ENCODE data around the gene AXIN1.

DNA sequence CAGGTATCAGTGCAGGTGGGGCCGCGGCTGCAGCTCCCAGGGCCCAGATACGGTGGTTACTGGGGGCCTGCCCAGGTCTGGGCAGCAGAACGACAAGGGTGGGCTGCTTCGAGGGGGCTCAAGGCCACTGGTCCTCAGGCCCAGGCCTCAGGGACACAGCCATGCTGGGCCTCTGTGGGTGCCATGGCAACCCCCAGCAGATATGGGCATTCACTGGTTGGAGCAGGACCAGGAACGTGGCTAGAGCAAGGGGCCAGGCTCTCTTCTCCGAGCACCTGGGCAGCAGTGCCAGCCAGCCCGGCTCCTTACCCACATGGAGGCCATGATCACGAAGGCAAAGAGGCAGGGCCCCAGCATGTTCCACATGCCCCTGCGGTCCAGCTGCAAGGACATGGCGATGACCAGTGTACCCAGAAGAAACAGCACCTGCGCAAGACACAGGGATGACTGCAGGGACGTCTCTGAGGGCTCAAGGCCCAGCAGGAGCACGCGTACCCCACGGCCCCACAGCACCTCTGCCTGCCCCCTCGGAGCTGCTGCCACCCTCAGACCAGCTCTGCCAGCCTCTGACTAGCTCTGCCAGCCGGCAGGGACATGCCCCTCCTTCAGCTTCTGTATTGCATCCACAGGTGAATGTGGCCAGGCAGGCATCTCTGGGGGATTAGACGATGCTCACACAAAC lies 19.9 kb upstream of the AXIN1 start:
- TF ChIP-seq ZNF274 (IDR thresholded peaks at IDR 0.05; ENCODE audit: borderline replicate concordance, extremely low read depth, low read length) (no peak), POLR2A (IDR thresholded peaks at IDR 0.05; ENCODE audit: control extremely low read depth in 1 of 2, low read depth in 2 of 2, low read length in 2 of 2) (no peak), POLR2AphosphoS5 (IDR thresholded peaks at IDR 0.05; ENCODE audit: low read depth, low read length) (no peak), TAF1 (IDR thresholded peaks at IDR 0.05; ENCODE audit: low read depth, low read length) (no peak), CREB1 (IDR thresholded peaks at IDR 0.05) (no peak), NRF1 (IDR thresholded peaks at IDR 0.05; ENCODE audit: low read depth, low read length) (no peak), TCF12 (IDR thresholded peaks at IDR 0.05; ENCODE audit: low read depth, low read length) (no peak), EP300 (IDR thresholded peaks at IDR 0.05; ENCODE audit: borderline replicate concordance in 1 of 2, low read depth in 2 of 2, low read length in 2 of 2) (no peak), JUN (IDR thresholded peaks at IDR 0.05; ENCODE audit: low read depth, low read length) (no peak), CEBPB (IDR thresholded peaks at IDR 0.05; ENCODE audit: low read depth, low read length) (no peak), RFX5 (IDR thresholded peaks at IDR 0.05; ENCODE audit: borderline replicate concordance, low read depth, low read length) (no peak)
- TF ChIP-seq, protein P1, sequence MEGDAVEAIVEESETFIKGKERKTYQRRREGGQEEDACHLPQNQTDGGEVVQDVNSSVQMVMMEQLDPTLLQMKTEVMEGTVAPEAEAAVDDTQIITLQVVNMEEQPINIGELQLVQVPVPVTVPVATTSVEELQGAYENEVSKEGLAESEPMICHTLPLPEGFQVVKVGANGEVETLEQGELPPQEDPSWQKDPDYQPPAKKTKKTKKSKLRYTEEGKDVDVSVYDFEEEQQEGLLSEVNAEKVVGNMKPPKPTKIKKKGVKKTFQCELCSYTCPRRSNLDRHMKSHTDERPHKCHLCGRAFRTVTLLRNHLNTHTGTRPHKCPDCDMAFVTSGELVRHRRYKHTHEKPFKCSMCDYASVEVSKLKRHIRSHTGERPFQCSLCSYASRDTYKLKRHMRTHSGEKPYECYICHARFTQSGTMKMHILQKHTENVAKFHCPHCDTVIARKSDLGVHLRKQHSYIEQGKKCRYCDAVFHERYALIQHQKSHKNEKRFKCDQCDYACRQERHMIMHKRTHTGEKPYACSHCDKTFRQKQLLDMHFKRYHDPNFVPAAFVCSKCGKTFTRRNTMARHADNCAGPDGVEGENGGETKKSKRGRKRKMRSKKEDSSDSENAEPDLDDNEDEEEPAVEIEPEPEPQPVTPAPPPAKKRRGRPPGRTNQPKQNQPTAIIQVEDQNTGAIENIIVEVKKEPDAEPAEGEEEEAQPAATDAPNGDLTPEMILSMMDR (IDR thresholded peaks at IDR 0.05; ENCODE audit: control extremely low read depth in 1 of 3, insufficient read depth in 1 of 3, low read depth in 1 of 3, low read length in 3 of 3) = no peak
- TF ChIP-seq, protein P2, sequence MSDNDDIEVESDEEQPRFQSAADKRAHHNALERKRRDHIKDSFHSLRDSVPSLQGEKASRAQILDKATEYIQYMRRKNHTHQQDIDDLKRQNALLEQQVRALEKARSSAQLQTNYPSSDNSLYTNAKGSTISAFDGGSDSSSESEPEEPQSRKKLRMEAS (IDR thresholded peaks at IDR 0.05) = no peak
- TF ChIP-seq, protein P3, sequence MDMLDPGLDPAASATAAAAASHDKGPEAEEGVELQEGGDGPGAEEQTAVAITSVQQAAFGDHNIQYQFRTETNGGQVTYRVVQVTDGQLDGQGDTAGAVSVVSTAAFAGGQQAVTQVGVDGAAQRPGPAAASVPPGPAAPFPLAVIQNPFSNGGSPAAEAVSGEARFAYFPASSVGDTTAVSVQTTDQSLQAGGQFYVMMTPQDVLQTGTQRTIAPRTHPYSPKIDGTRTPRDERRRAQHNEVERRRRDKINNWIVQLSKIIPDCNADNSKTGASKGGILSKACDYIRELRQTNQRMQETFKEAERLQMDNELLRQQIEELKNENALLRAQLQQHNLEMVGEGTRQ (IDR thresholded peaks at IDR 0.05; ENCODE audit: low read length) = no peak
